WTC11 (cell line): ENCODE data around the gene SLC6A4. TPM values are rescaled to one million over a fixed set of nuclear protein-coding genes. Genes with fewer than 3 reads are reported as not detected.
A peak's percentile ranks its signal among the peaks of the same experiment; 100 is the strongest.

Experiments used
- AR ChIP-seq: fragments of 250-450 bp; sonication (Bioruptor Pico); IDR thresholded peaks from 2 replicates; pipeline ENCODE4 v1.9.0; 2021; ENCODE audit warnings: mild to moderate bottlenecking
- CTCF ChIP-seq: fragments of 200-600 bp; IDR thresholded peaks from 2 replicates; pipeline ENCODE4 v1.8.0; 2022; ENCODE audit warnings: antibody characterized with exemption
- E2F1 ChIP-seq: sonication (generic); formaldehyde crosslinking; IDR thresholded peaks from 2 replicates; pipeline ENCODE4 v1.8.0; 2022; ENCODE audit warnings: mild to moderate bottlenecking, missing genetic modification reagents
- E2F4 ChIP-seq: sonication (generic); formaldehyde crosslinking; IDR thresholded peaks from 2 replicates; pipeline ENCODE4 v1.8.1; 2022; ENCODE audit warnings: low read depth, mild to moderate bottlenecking, moderate library complexity, missing genetic modification reagents, borderline replicate concordance
- GABPB1 ChIP-seq: sonication (generic); formaldehyde crosslinking; IDR thresholded peaks from 2 replicates; pipeline ENCODE4 v1.8.1; 2023; ENCODE audit warnings: mild to moderate bottlenecking, missing genetic modification reagents
- HMGXB4 ChIP-seq: sonication (generic); formaldehyde crosslinking; IDR thresholded peaks from 2 replicates; pipeline ENCODE4 v1.8.1; 2023; ENCODE audit warnings: mild to moderate bottlenecking, moderate library complexity, missing genetic modification reagents
- IRF1 ChIP-seq: sonication (generic); formaldehyde crosslinking; IDR thresholded peaks from 2 replicates; pipeline ENCODE4 v1.8.0; 2023; ENCODE audit warnings: missing genetic modification reagents
- MLX ChIP-seq: sonication (generic); formaldehyde crosslinking; IDR thresholded peaks from 2 replicates; pipeline ENCODE4 v1.8.1; 2023; ENCODE audit warnings: mild to moderate bottlenecking, missing genetic modification reagents, moderate library complexity
- MYBL2 ChIP-seq: sonication (generic); formaldehyde crosslinking; IDR thresholded peaks from 2 replicates; pipeline ENCODE4 v1.8.1; 2023; ENCODE audit warnings: mild to moderate bottlenecking, moderate library complexity, missing genetic modification reagents
- NFYB ChIP-seq: sonication (generic); formaldehyde crosslinking; conservative IDR thresholded peaks from 2 replicates; pipeline ENCODE4 v1.8.0; 2022; ENCODE audit warnings: low read depth, missing genetic modification reagents
- PRRX2 ChIP-seq: fragments of 250-450 bp; sonication (Bioruptor Pico); IDR thresholded peaks from 2 replicates; pipeline ENCODE4 v1.8.0; 2021; ENCODE audit warnings: mild to moderate bottlenecking
- SMAD3 ChIP-seq: sonication (generic); formaldehyde crosslinking; IDR thresholded peaks from 2 replicates; pipeline ENCODE4 v1.8.0; 2022; ENCODE audit warnings: missing genetic modification reagents, mild to moderate bottlenecking, borderline replicate concordance
- SOX15 ChIP-seq: fragments of 250-450 bp; sonication (Bioruptor Pico); IDR thresholded peaks from 2 replicates; pipeline ENCODE4 v1.9.0; 2021; ENCODE audit warnings: mild to moderate bottlenecking
- ZBTB43 ChIP-seq: sonication (generic); formaldehyde crosslinking; IDR thresholded peaks from 2 replicates; pipeline ENCODE4 v1.8.1; 2023; ENCODE audit warnings: mild to moderate bottlenecking, missing genetic modification reagents
- ZMAT4 ChIP-seq: fragments of 250-450 bp; sonication (Bioruptor Pico); IDR thresholded peaks from 2 replicates; pipeline ENCODE4 v1.9.0; 2021; ENCODE audit warnings: mild to moderate bottlenecking
- ZNF281 ChIP-seq: sonication (generic); formaldehyde crosslinking; IDR thresholded peaks from 2 replicates; pipeline ENCODE4 v1.8.0; 2023; ENCODE audit warnings: mild to moderate bottlenecking, missing genetic modification reagents
- ZNF425 ChIP-seq: fragments of 250-450 bp; sonication (Bioruptor Pico); conservative IDR thresholded peaks from 2 replicates; pipeline ENCODE4 v1.9.0; 2021; ENCODE audit warnings: mild to moderate bottlenecking
- total RNA-seq: library from RNA; stranded (reverse); gene quantifications from 3 replicates; pipeline ENCODE4 v1.2.3, GENCODE V29; 2021

SLC6A4 gene
- total RNA-seq, 1 experiment from 2014 or later: 0.13 TPM

GRCh38 chr17:30235386-30236296, at the start of gene SLC6A4 (continued):
- TF ChIP-seq HMGXB4 (peak; percentile 82), E2F4 (CRISPR knock-in tag) (peak; percentile 86), ZNF425 (CRISPR knock-in tag) (no peak), ZMAT4 (CRISPR knock-in tag) (no peak), CTCF (no peak), GABPB1 (CRISPR knock-in tag) (no peak), SMAD3 (CRISPR knock-in tag) (no peak; the same call in 1 of the 2 replicates), SOX15 (CRISPR knock-in tag) (no peak), MLX (CRISPR knock-in tag) (peak; percentile 72; the same call in 1 of the 2 replicates), IRF1 (peak; percentile 93), ZNF281 (CRISPR knock-in tag) (peak; percentile 82; the same call in 1 of the 2 replicates), PRRX2 (no peak), E2F1 (peak; percentile 92), AR (CRISPR knock-in tag) (no peak), ZBTB43 (CRISPR knock-in tag) (peak; percentile 90), MYBL2 (no peak), NFYB (CRISPR knock-in tag) (peak; percentile 59)
